Left lung (tissue), 10 donors: ENCODE measurements around the gene MAPT. TPM values are rescaled to one million over a fixed set of nuclear protein-coding genes. Genes with fewer than 3 reads are reported as not detected.

ENCODE experiments used
- ATAC-seq: fragments of 200-7000 bp; cut with Tn5 transposase; one replicate; pipeline ENCODE4 v1.9.1; 2020; ENCODE audit warnings: moderate library complexity
- DNase-seq, 4 donors: peaks; one replicate each; pipeline ENCODE4 v3.0.0-alpha.2; 2013 to 2020
- H3K27ac ChIP-seq, 2 donors: fragments of 200-600 bp; sonication (generic) in 1 of 2; one replicate each; pipeline versions ENCODE4 v1.5.0 to v1.8.0; 2020 to 2021
- H3K27me3 ChIP-seq, 2 donors: fragments of 200-600 bp; sonication (generic) in 1 of 2; one replicate each; pipeline versions ENCODE4 v1.5.0 to v1.8.0; 2020 to 2021
- H3K36me3 ChIP-seq, 2 donors: fragments of 200-600 bp; sonication (generic) in 1 of 2; one replicate each; pipeline versions ENCODE4 v1.5.0 to v1.8.0; 2020 to 2021
- H3K4me1 ChIP-seq, 2 donors: fragments of 200-600 bp; one replicate each; pipeline ENCODE4 v1.8.0; 2021
- H3K4me3 ChIP-seq, 2 donors: fragments of 200-600 bp; sonication (generic) in 1 of 2; one replicate each; pipeline versions ENCODE4 v1.5.0 to v1.8.0; 2020 to 2021; ENCODE audit warnings: mild to moderate bottlenecking in 1 of 2
- H3K9me3 ChIP-seq, 2 donors: fragments of 200-600 bp; sonication (generic) in 1 of 2; one replicate each; pipeline versions ENCODE4 v1.5.0 to v1.8.0; 2020 to 2021
- CTCF ChIP-seq, 2 donors: fragments of 200-600 bp; sonication (generic) in 1 of 2; IDR thresholded peaks; one replicate each; pipeline versions ENCODE4 v1.5.0 to v1.8.0; 2021; ENCODE audit warnings: antibody characterized with exemption in 2 of 2
- intact Hi-C, 2 donors: fragments of 100-400 bp; cut with DNase I; formaldehyde crosslinking; loops; one replicate each; pipeline versions ENCODE4 v1.11.2 to v1.14.2; 2022
- polyA plus RNA-seq, 6 donors: library from polyadenylated mRNA; unstranded; fragments of 120-200 nt; gene quantifications; one replicate each; pipeline ENCODE4 v1.2.1, GENCODE V29; 2013; ENCODE audit not compliant: insufficient read length in 6 of 6
- total RNA-seq, 2 donors: library from RNA; stranded (reverse); fragmentation: NEBNext Ultra II Directional; extraction: Animal tissue kit (Norgen Biotek cat#: 25700); gene quantifications; one replicate each; pipeline ENCODE4 v1.2.1, GENCODE V29; 2021
- donor health status: DM: no; HTN: yes; CAD: no.
- donor health status: DM: no; HTN: no; CAD: no.

MAPT gene
- total and polyA plus RNA-seq, 8 donors: 0.99 to 7.7 (median 5.5) TPM

- no peak for DNase-seq
- TF ChIP-seq CTCF (IDR thresholded peaks at IDR 0.05): no peak
- no peaks in the 10 kb centered on the region for H3K36me3 ChIP-seq
- H3K4me1 ChIP-seq: no peaks in the 10 kb centered on the region
- no peaks in the 10 kb centered on the region for H3K9me3 ChIP-seq
- H3K27me3 ChIP-seq: peaks cover 0 to 32% of the 10 kb centered on the region in 2 donors
- ATAC-seq: no peak
- intact Hi-C loops: no loop called here
- no peak overlapping the region for H3K4me3 ChIP-seq
- H3K27ac ChIP-seq: no peak overlapping the region
Observed at GRCh38 chr17:45939395-45939794, 45.0 kb downstream of the MAPT start.

GRCh38 chr17:45940293-45940692, 45.9 kb downstream of the MAPT start:
- TF ChIP-seq CTCF (IDR thresholded peaks at IDR 0.05): no peak
- intact Hi-C loops: no loop called here
- H3K27me3 ChIP-seq: peaks cover 0 to 26% of the 10 kb centered on the region in 2 donors
- no peak overlapping the region for H3K27ac ChIP-seq
- no peak overlapping the region for H3K4me3 ChIP-seq
- DNase-seq (no peak), ATAC-seq (no peak)
- H3K36me3 ChIP-seq: no peaks in the 10 kb centered on the region
- no peaks in the 10 kb centered on the region for H3K9me3 ChIP-seq
- no peaks in the 10 kb centered on the region for H3K4me1 ChIP-seq

- no peaks in the 10 kb centered on the region for H3K36me3 ChIP-seq
- H3K27me3 ChIP-seq: peaks cover 0 to 24% of the 10 kb centered on the region in 2 donors
- H3K4me1 ChIP-seq: no peaks in the 10 kb centered on the region
- no peak overlapping the region for H3K4me3 ChIP-seq
- intact Hi-C loops: no loop called here
- DNase-seq: peak in 3 of 4 donors; percentile 34 to 58 (median 47)
- no peak overlapping the region for H3K27ac ChIP-seq
- peak; percentile 90 for ATAC-seq
- H3K9me3 ChIP-seq: no peaks in the 10 kb centered on the region
- no peak for TF ChIP-seq CTCF (IDR thresholded peaks at IDR 0.05)
Observed at GRCh38 chr17:45940826-45941225, 46.5 kb downstream of the MAPT start.

GRCh38 chr17:45941395-45941794, 47.0 kb downstream of the MAPT start:
- DNase-seq (no peak), ATAC-seq (no peak)
- Histone ChIP-seq H3K4me3 (no peak overlapping the region), H3K36me3 (no peaks in the 10 kb centered on the region), H3K27ac (no peak overlapping the region), H3K4me1 (no peaks in the 10 kb centered on the region), H3K27me3 (peaks cover 0 to 19% of the 10 kb centered on the region in 2 donors), H3K9me3 (no peaks in the 10 kb centered on the region)
- intact Hi-C loops: no loop called here
- no peak for TF ChIP-seq CTCF (IDR thresholded peaks at IDR 0.05)

- DNase-seq (peak in 1 of 4 donors; percentile 0), ATAC-seq (no peak)
- Histone ChIP-seq H3K4me1 (no peaks in the 10 kb centered on the region), H3K27me3 (peaks cover 0 to 18% of the 10 kb centered on the region in 2 donors), H3K27ac (no peak overlapping the region), H3K36me3 (no peaks in the 10 kb centered on the region), H3K9me3 (no peaks in the 10 kb centered on the region), H3K4me3 (no peak overlapping the region)
- no peak for TF ChIP-seq CTCF (IDR thresholded peaks at IDR 0.05)
- intact Hi-C loops: no loop called here
Observed at GRCh38 chr17:45942284-45942683, 47.9 kb downstream of the MAPT start.
